ENCODE results near the gene DDB1.

GRCh38 chr11:61332281-61332796, 566 bp downstream of the DDB1 start:
- no peak for TF ChIP-seq POLR2A (IDR thresholded peaks at IDR 0.05; ENCODE audit: low read depth, low read length)
- no peak for TF ChIP-seq POLR2AphosphoS5 (IDR thresholded peaks at IDR 0.05; ENCODE audit: low read depth, low read length)

All from GM12892 (cell line).